Endothelial cell of umbilical vein (primary cell): ENCODE results near the gene CABLES1. TPM values are rescaled to one million over a fixed set of nuclear protein-coding genes. Genes with fewer than 3 reads are reported as not detected.

Source experiments
- BruUV-seq: library from RNA; stranded (reverse); fragments of 400-500 nt; replicated peaks from 2 replicates; lab custom pipeline; 2021; lab: Mats Ljungman, UMichigan
- CTCF ChIA-PET: fragments of 300-600, 350-600 bp; sonication (Branson Sonifier 250); formaldehyde crosslinking; loops from one replicate; lab custom pipeline; 2021; ENCODE audit warnings: antibody characterized with exemption, inconsistent platforms; lab: Charles Lee
- POLR2A ChIA-PET: fragments of 300-600, 350-600 bp; sonication (Branson Sonifier 250); formaldehyde crosslinking; loops from one replicate; lab custom pipeline; 2021; ENCODE audit warnings: antibody characterized with exemption, inconsistent platforms; lab: Charles Lee
- DNase-seq: peaks from one replicate; pipeline ENCODE4 v3.0.0-alpha.2; 2011; ENCODE audit warnings: low read depth, low spot score
- FAIRE-seq: peaks from 2 replicates; lab custom pipeline; 2011; peaks lifted over from hg19 to GRCh38; lab: Jason Lieb, UNC
- H2AFZ ChIP-seq: 2 replicates; pipeline ENCODE4 v1.6.0; 2012; ENCODE audit warnings: low read depth, low read length, control low read depth, inconsistent platforms
- H3K27ac ChIP-seq: 2 replicates; pipeline ENCODE4 v1.5.1; 2011; ENCODE audit warnings: low read depth, mild to moderate bottlenecking, control low read depth, low read length, moderate library complexity; ENCODE audit not compliant: insufficient read depth
- H3K27me3 ChIP-seq, 2 experiments: 2 replicates each; pipeline versions ENCODE4 v1.6.0 to v1.6.1; 2011; ENCODE audit warnings: low read length in 2 of 2, mixed read lengths in 1 of 2; ENCODE audit not compliant: control insufficient read depth in 2 of 2, insufficient read depth in 2 of 2
- H3K36me3 ChIP-seq, 2 experiments: 2 replicates in 1 of 2; 3 replicates in 1 of 2; pipeline ENCODE4 v1.5.1; 2011; ENCODE audit warnings: low read length in 2 of 2, mild to moderate bottlenecking in 1 of 2, moderate library complexity in 1 of 2; ENCODE audit not compliant: control insufficient read depth in 2 of 2, insufficient read depth in 2 of 2; ENCODE audit errors: extremely low read depth in 1 of 2
- H3K4me1 ChIP-seq: 3 replicates; pipeline ENCODE4 v1.5.1; 2011; ENCODE audit warnings: mild to moderate bottlenecking, low read length; ENCODE audit not compliant: control insufficient read depth, insufficient read depth; ENCODE audit errors: extremely low read depth
- H3K4me2 ChIP-seq: 2 replicates; pipeline ENCODE4 v1.6.1; 2011; ENCODE audit warnings: low read length, control low read depth, mixed read lengths; ENCODE audit not compliant: insufficient read depth
- H3K4me3 ChIP-seq, 3 experiments: fragments of 200-600 bp in 1 of 3; sonication (generic), shearing (Covaris generic) in 1 of 3; replicated peaks in 1 of 3; 2 replicates each; pipeline ENCODE4 v1.5.1; 2011 to 2016; ENCODE audit warnings: control low read depth in 3 of 3, low read length in 3 of 3, mild to moderate bottlenecking in 2 of 3, inconsistent platforms in 1 of 3, low read depth in 1 of 3, moderate library complexity in 1 of 3; ENCODE audit not compliant: insufficient read depth in 1 of 3
- H3K79me2 ChIP-seq: 2 replicates; pipeline ENCODE4 v1.6.0; 2012; ENCODE audit warnings: low read length, inconsistent platforms; ENCODE audit not compliant: control insufficient read depth, insufficient read depth
- H3K9ac ChIP-seq: replicated peaks from 2 replicates; pipeline ENCODE3; 2011; ENCODE audit warnings: low read length, control low read depth; ENCODE audit not compliant: insufficient read depth; ENCODE audit errors: extremely low read depth
- H3K9me1 ChIP-seq: replicated peaks from 3 replicates; pipeline ENCODE4 v1.6.0; 2011; ENCODE audit warnings: mild to moderate bottlenecking, low read length; ENCODE audit not compliant: control insufficient read depth, insufficient read depth; ENCODE audit errors: extremely low read depth
- H3K9me3 ChIP-seq: replicated peaks from 2 replicates; pipeline ENCODE4 v1.5.1; 2012; ENCODE audit warnings: low read length, inconsistent platforms; ENCODE audit not compliant: control insufficient read depth, insufficient read depth
- H4K20me1 ChIP-seq: replicated peaks from 2 replicates; pipeline ENCODE3; 2011; ENCODE audit warnings: mild to moderate bottlenecking, low read length; ENCODE audit not compliant: control insufficient read depth, insufficient read depth; ENCODE audit errors: extremely low read depth
- CTCF ChIP-seq, 2 donors: IDR thresholded peaks; 1 replicate in 1 of 2; 2 replicates in 1 of 2; pipeline ENCODE4 v1.5.1; 2011; ENCODE audit warnings: low read length in 2 of 2, mild to moderate bottlenecking in 2 of 2, moderate library complexity in 2 of 2, control low read depth in 1 of 2, inconsistent platforms in 1 of 2, low read depth in 1 of 2; ENCODE audit not compliant: insufficient read depth in 1 of 2; ENCODE audit errors: extremely low read depth in 1 of 2
- EZH2 ChIP-seq: IDR thresholded peaks from 2 replicates; pipeline ENCODE4 v1.6.1; 2012; ENCODE audit warnings: borderline replicate concordance, low read depth, mild to moderate bottlenecking, moderate library complexity, low read length, inconsistent platforms; ENCODE audit not compliant: severe bottlenecking
- FOS ChIP-seq: IDR thresholded peaks from 2 replicates; pipeline ENCODE4 v1.6.1; 2011; ENCODE audit warnings: mild to moderate bottlenecking, low read length, moderate library complexity, borderline replicate concordance; ENCODE audit not compliant: insufficient read depth
- GATA2 ChIP-seq: IDR thresholded peaks from 2 replicates; pipeline ENCODE4 v1.7.0; 2011; ENCODE audit warnings: low read depth, mild to moderate bottlenecking, moderate library complexity, mixed read lengths, low read length; ENCODE audit not compliant: insufficient read length, insufficient read depth
- JUN ChIP-seq: IDR thresholded peaks from 2 replicates; pipeline ENCODE4 v1.6.1; 2011; ENCODE audit warnings: borderline replicate concordance, low read depth; ENCODE audit not compliant: insufficient read length, insufficient read depth
- MAX ChIP-seq: IDR thresholded peaks from 2 replicates; pipeline ENCODE4 v1.6.1; 2011; ENCODE audit not compliant: insufficient read depth, insufficient read length
- MYC ChIP-seq: IDR thresholded peaks from one replicate; pipeline ENCODE4 v1.6.1; 2011; ENCODE audit warnings: mild to moderate bottlenecking, low read depth, low read length
- POLR2A ChIP-seq: IDR thresholded peaks from 2 replicates; pipeline ENCODE4 v1.6.1; 2012; ENCODE audit warnings: low read depth, mild to moderate bottlenecking, control low read depth, low read length
- POLR2AphosphoS5 ChIP-seq: IDR thresholded peaks from 2 replicates; pipeline ENCODE4 v1.6.1; 2012; ENCODE audit warnings: low read depth, mild to moderate bottlenecking, control low read depth, low read length, moderate library complexity; ENCODE audit not compliant: insufficient read depth
- dilution Hi-C: fragments of 300-500 bp; cut with MboI; formaldehyde crosslinking; loops from one replicate; pipeline ENCODE4 v1.15.0; 2019; ENCODE audit warnings: low sequenced_read_pairs; ENCODE audit not compliant: extremely low pct_ligation_motif_present
- intact Hi-C: fragments of 100-400 bp; cut with micrococcal nuclease; formaldehyde crosslinking; loops from one replicate; pipeline ENCODE4 v1.10.0; 2022
- polyA plus RNA-seq, 4 experiments: library from polyadenylated mRNA; depleted of rRNA in 3 of 4; stranded (reverse) in 3 of 4; unstranded in 1 of 4; fragments of >200 nt; gene quantifications; 2 replicates each; pipeline versions ENCODE4 v1.2.1 to v1.2.3, GENCODE V29; 2011 to 2012; ENCODE audit warnings: missing spikeins in 1 of 4
- total RNA-seq: library from RNA; stranded (reverse); gene quantifications from 2 replicates; pipeline ENCODE4 v1.2.3, GENCODE V29; 2021

CABLES1 gene
- total and polyA plus RNA-seq, 2 donors (not counting 3 experiments of a cell fraction or from before 2014, with no cell fraction given): 40.2 to 71.1 TPM

- H3K4me2 ChIP-seq: no peak overlapping the region
- FAIRE-seq (no peak), DNase-seq (no peak)
- no peaks in the 10 kb centered on the region for H3K27me3 ChIP-seq
- no peaks in the 10 kb centered on the region for H3K9me1 ChIP-seq
- no peak overlapping the region for H3K9ac ChIP-seq
- H3K4me3 ChIP-seq: no peak overlapping the region
- peaks cover 45% of the 10 kb centered on the region for H3K4me1 ChIP-seq
- intact Hi-C loops: loop anchor here (10.0 kb wide), 1 partner anchor 198 kb away; no protein-coding TSS in a partner anchor
- peaks cover 5 to 29% of the 10 kb centered on the region in 2 experiments for H3K36me3 ChIP-seq
- H3K9me3 ChIP-seq: no peaks in the 10 kb centered on the region
- dilution Hi-C loops: no loop called here
- POLR2A ChIA-PET: interaction anchor here (0.6 kb wide), 1 partner anchor 26 kb away, joined by 5 read pairs; no protein-coding TSS in a partner anchor
- no peak overlapping the region for H2AFZ ChIP-seq
- no peaks in the 10 kb centered on the region for H4K20me1 ChIP-seq
- CTCF ChIA-PET: interaction anchor here (0.9 to 1.2 kb wide), 2 partner anchors 25 to 101 kb away, joined by 3 to 4 read pairs; no protein-coding TSS in a partner anchor
- peak overlapping the region; percentile 90 for H3K27ac ChIP-seq
- no peaks in the 10 kb centered on the region for H3K79me2 ChIP-seq
- no TSS peak for BruUV-seq
- TF ChIP-seq POLR2A (no peak), JUN (no peak), MAX (no peak), FOS (no peak), CTCF (IDR thresholded peaks at IDR 0.05; ENCODE audit: extremely low read depth in 1 of 2, insufficient read depth in 1 of 2, low read depth in 1 of 2, low read length in 2 of 2) (no peak), EZH2 (no peak), POLR2AphosphoS5 (no peak), MYC (no peak), GATA2 (no peak)
These were observed 97.0 kb downstream of the CABLES1 start for GRCh38 chr18:23232331-23232730.
